Measurements from ENCODE around the gene SLC37A3.

- TF ChIP-seq CTCF (IDR thresholded peaks at IDR 0.05; ENCODE audit: low read depth, low read length, missing input control): no peak
- TF ChIP-seq SP1 (IDR thresholded peaks at IDR 0.05): no peak
- TF ChIP-seq MAX (IDR thresholded peaks at IDR 0.05): no peak
- TF ChIP-seq JUND (IDR thresholded peaks at IDR 0.05): no peak
- TF ChIP-seq GABPA (IDR thresholded peaks at IDR 0.05 in 1 of 2, conservative IDR thresholded peaks at IDR 0.05 in 1 of 2): no peak
- TF ChIP-seq RAD21 (IDR thresholded peaks at IDR 0.05): no peak
- no peak for TF ChIP-seq YY1 (IDR thresholded peaks at IDR 0.05)
These were observed 6.3 kb upstream of the SLC37A3 start for GRCh38 chr7:140404565-140405065.
